MM.1S (cell line): Measurements from ENCODE around the gene FBP1.

ENCODE experiments used
- DNase-seq: peaks from one replicate; pipeline ENCODE4 v3.0.0-alpha.2; 2015
- H2AFZ ChIP-seq: fragments of 300-600 bp; sonication (generic); 2 replicates; pipeline ENCODE4 v1.6.0; 2016; ENCODE audit warnings: antibody characterized with exemption, low read length
- H3F3A ChIP-seq: fragments of 300-600 bp; sonication (generic); 2 replicates; pipeline ENCODE4 v1.6.1; 2016; ENCODE audit warnings: mild to moderate bottlenecking, antibody characterized with exemption, low read length, moderate library complexity, mixed read lengths; ENCODE audit not compliant: insufficient read depth
- H3K27ac ChIP-seq: fragments of 300-600 bp; sonication (generic); 2 replicates; pipeline ENCODE4 v1.5.1; 2016; ENCODE audit warnings: mild to moderate bottlenecking, low read length
- H3K27me3 ChIP-seq: fragments of 300-600 bp; sonication (generic); replicated peaks from 2 replicates; pipeline ENCODE4 v1.6.0; 2016; ENCODE audit warnings: low read length; ENCODE audit not compliant: insufficient read depth
- H3K36me3 ChIP-seq: fragments of 300-600 bp; sonication (generic); replicated peaks from 2 replicates; pipeline ENCODE4 v1.6.1; 2016; ENCODE audit warnings: mild to moderate bottlenecking, low read length, mixed read lengths; ENCODE audit not compliant: insufficient read depth
- H3K4me1 ChIP-seq: fragments of 300-600 bp; sonication (generic); 2 replicates; pipeline ENCODE4 v1.6.1; 2016; ENCODE audit warnings: low read length, mixed read lengths
- H3K4me2 ChIP-seq: fragments of 300-600 bp; sonication (generic); 2 replicates; pipeline ENCODE4 v1.6.0; 2016; ENCODE audit warnings: low read depth, low read length
- H3K4me3 ChIP-seq: fragments of 300-600 bp; sonication (generic); 2 replicates; pipeline ENCODE4 v1.5.1; 2016; ENCODE audit warnings: low read length, mixed read lengths
- H3K79me2 ChIP-seq: fragments of 300-600 bp; sonication (generic); 2 replicates; pipeline ENCODE4 v1.6.1; 2016; ENCODE audit warnings: mixed run types, low read length, mixed read lengths
- H3K9ac ChIP-seq: fragments of 300-600 bp; sonication (generic); 2 replicates; pipeline ENCODE4 v1.6.1; 2016; ENCODE audit warnings: low read length, mixed read lengths
- H3K9me2 ChIP-seq: fragments of 300-600 bp; sonication (generic); replicated peaks from 2 replicates; pipeline ENCODE4 v1.6.1; 2016; ENCODE audit warnings: mild to moderate bottlenecking, low read length, mixed read lengths; ENCODE audit not compliant: insufficient read depth
- H3K9me3 ChIP-seq: fragments of 300-600 bp; sonication (generic); replicated peaks from 2 replicates; pipeline ENCODE4 v1.6.1; 2016; ENCODE audit warnings: mild to moderate bottlenecking, low read length, mixed read lengths; ENCODE audit not compliant: insufficient read depth
- H4K20me1 ChIP-seq: fragments of 300-600 bp; sonication (generic); 2 replicates; pipeline ENCODE4 v1.6.1; 2016; ENCODE audit warnings: mild to moderate bottlenecking, low read length, moderate library complexity, mixed read lengths; ENCODE audit not compliant: insufficient read depth
- CTCF ChIP-seq: fragments of 300-600 bp; sonication (generic); IDR thresholded peaks from 2 replicates; pipeline ENCODE4 v1.5.1; 2016; ENCODE audit warnings: antibody characterized with exemption, low read length, mixed read lengths
- EZH2 ChIP-seq: fragments of 300-600 bp; sonication (generic); optimal IDR thresholded peaks from 2 replicates; pipeline ENCODE3; 2017; ENCODE audit warnings: low read depth, mild to moderate bottlenecking, antibody characterized with exemption, low read length, mixed read lengths
- EZH2phosphoT487 ChIP-seq: fragments of 300-600 bp; sonication (generic); IDR thresholded peaks from 2 replicates; pipeline ENCODE4 v1.6.1; 2018; ENCODE audit warnings: antibody characterized with exemption, low read length

FBP1 gene

GRCh38 chr9:94666364-94667099 lies 27.2 kb upstream of the FBP1 start:
- Histone ChIP-seq H3K27ac (no peak overlapping the region), H3K4me2 (no peak overlapping the region), H3K36me3 (no peaks in the 10 kb centered on the region), H2AFZ (no peak overlapping the region), H3K9me2 (no peaks in the 10 kb centered on the region), H3K9me3 (no peaks in the 10 kb centered on the region), H3K4me1 (no peaks in the 10 kb centered on the region), H3K4me3 (no peak overlapping the region), H4K20me1 (no peaks in the 10 kb centered on the region), H3K79me2 (no peaks in the 10 kb centered on the region), H3F3A (no peaks in the 10 kb centered on the region), H3K27me3 (no peaks in the 10 kb centered on the region), H3K9ac (no peak overlapping the region)
- no peak for DNase-seq
- TF ChIP-seq EZH2phosphoT487 (no peak), EZH2 (no peak), CTCF (no peak)

DNA sequence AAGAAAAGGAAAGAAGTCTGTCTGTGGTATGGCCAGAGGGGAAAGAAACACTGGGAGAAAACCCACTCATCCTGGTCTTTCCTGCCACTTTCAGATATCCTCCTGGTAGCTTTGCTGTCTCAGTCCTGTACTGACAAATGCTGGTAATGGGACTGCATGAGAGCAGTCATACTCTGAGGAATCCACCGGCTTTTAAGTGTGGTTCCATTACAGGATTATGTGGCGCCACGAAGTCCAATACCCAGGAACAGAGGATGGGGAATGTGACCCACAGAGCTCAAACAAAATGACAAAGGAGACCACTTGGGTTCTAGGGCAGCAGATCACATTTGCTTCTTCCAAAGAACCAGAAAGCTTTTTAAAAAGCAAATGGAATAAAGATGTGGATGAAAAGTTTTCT lies 26.3 kb upstream of the FBP1 start:
- no peak overlapping the region for H2AFZ ChIP-seq
- no peaks in the 10 kb centered on the region for H3K79me2 ChIP-seq
- no peak overlapping the region for H3K9ac ChIP-seq
- no peak overlapping the region for H3K4me3 ChIP-seq
- no peaks in the 10 kb centered on the region for H4K20me1 ChIP-seq
- no peaks in the 10 kb centered on the region for H3K36me3 ChIP-seq
- H3K9me2 ChIP-seq, result no peaks in the 10 kb centered on the region
- DNase-seq, result no peak
- TF ChIP-seq EZH2 (no peak), EZH2phosphoT487 (no peak), CTCF (no peak)
- no peaks in the 10 kb centered on the region for H3F3A ChIP-seq
- H3K9me3 ChIP-seq, result no peaks in the 10 kb centered on the region
- H3K4me1 ChIP-seq, result no peaks in the 10 kb centered on the region
- no peaks in the 10 kb centered on the region for H3K27me3 ChIP-seq
- no peak overlapping the region for H3K27ac ChIP-seq
- no peak overlapping the region for H3K4me2 ChIP-seq

DNA sequence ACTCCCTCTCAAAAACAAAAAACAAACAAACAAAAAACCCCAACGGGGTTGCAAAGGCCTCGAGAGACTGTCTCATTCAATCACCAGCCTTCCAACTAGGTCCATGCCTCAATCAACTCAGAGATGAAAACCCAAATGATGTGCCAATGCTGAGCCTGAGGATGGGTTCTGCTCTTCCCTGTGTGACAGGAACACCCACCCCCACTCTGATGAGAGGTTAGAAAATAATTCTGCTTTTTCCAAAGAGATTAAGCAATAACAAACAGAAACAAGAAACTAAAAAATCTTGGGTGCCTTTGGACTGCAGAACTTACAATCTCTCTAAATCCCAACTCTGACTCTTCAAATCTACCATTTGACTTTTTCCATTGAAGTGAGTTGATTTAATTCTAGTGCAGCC lies 25.5 kb upstream of the FBP1 start:
- H3K4me1 ChIP-seq, result no peaks in the 10 kb centered on the region
- no peak overlapping the region for H3K9ac ChIP-seq
- no peak overlapping the region for H3K4me2 ChIP-seq
- no peaks in the 10 kb centered on the region for H3K36me3 ChIP-seq
- no peak overlapping the region for H2AFZ ChIP-seq
- H3K4me3 ChIP-seq, result no peak overlapping the region
- H3F3A ChIP-seq, result no peaks in the 10 kb centered on the region
- DNase-seq, result no peak
- no peaks in the 10 kb centered on the region for H3K9me2 ChIP-seq
- no peaks in the 10 kb centered on the region for H4K20me1 ChIP-seq
- no peaks in the 10 kb centered on the region for H3K27me3 ChIP-seq
- H3K79me2 ChIP-seq, result no peaks in the 10 kb centered on the region
- no peak for TF ChIP-seq CTCF
- no peak for TF ChIP-seq EZH2phosphoT487
- TF ChIP-seq EZH2, result no peak
- H3K27ac ChIP-seq, result no peak overlapping the region
- H3K9me3 ChIP-seq, result no peaks in the 10 kb centered on the region
